BJ (cell line): Measurements from ENCODE around the gene MYOM1. TPM values are rescaled to one million over a fixed set of nuclear protein-coding genes. Genes with fewer than 3 reads are reported as not detected.

Experiments
- CTCF ChIA-PET: fragments of 350-600 bp; formaldehyde crosslinking; extraction: SDS; loops from one replicate; lab custom pipeline; 2021; ENCODE audit warnings: antibody characterized with exemption, inconsistent platforms; lab: Yijun Ruan, JAX
- POLR2A ChIA-PET: fragments of 300-600 bp; sonication (Branson Sonifier 250); formaldehyde crosslinking; extraction: SDS; loops from one replicate; lab custom pipeline; 2021; ENCODE audit warnings: antibody characterized with exemption; lab: Charles Lee
- DNase-seq: peaks from one replicate; pipeline ENCODE4 v3.0.0-alpha.2; 2011; ENCODE audit warnings: low read depth
- H3K27me3 ChIP-seq: 2 replicates; pipeline ENCODE4 v1.6.0; 2011; ENCODE audit warnings: low read length; ENCODE audit not compliant: control insufficient read depth, insufficient read depth
- H3K36me3 ChIP-seq: 2 replicates; pipeline ENCODE4 v1.5.1; 2011; ENCODE audit warnings: low read length; ENCODE audit not compliant: control insufficient read depth, insufficient read depth
- H3K4me3 ChIP-seq: 2 replicates; pipeline ENCODE4 v1.5.1; 2011; ENCODE audit warnings: low read depth, mild to moderate bottlenecking, control low read depth, low read length
- polyA plus RNA-seq: library from polyadenylated mRNA; depleted of rRNA; stranded (reverse); fragments of >200 nt; gene quantifications from 2 replicates; pipeline ENCODE4 v1.2.3, GENCODE V29; 2011
- TF ChIP-seq, protein P1 (sequence below): IDR thresholded peaks from 2 replicates; pipeline ENCODE4 v1.5.1; 2011; ENCODE audit warnings: low read depth, mild to moderate bottlenecking, control low read depth, inconsistent platforms, low read length, moderate library complexity; ENCODE audit not compliant: insufficient read depth

Gene MYOM1
- polyA plus RNA-seq, 1 experiment = 0.48 TPM

DNA sequence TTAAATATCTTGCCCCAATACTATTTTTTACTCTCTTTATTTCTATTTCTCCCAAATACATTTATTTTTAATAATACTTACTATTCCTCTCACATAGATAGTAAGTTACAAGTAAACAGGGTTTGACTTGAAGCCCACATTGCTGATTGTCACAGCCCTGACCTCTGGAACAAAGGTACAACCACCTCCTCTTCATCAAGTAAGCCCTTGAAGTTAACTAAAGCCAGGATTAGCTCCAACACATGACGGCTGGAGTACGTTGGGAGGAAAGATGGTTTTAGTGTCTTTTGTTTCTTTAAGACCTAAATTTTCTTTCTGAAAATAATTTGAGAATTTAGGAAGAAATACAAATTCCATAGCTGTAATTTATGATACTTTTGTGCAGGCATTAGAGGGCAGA lies 949 bp downstream of the MYOM1 start:
- CTCF ChIA-PET = no interaction called here
- Histone ChIP-seq H3K36me3 (no peaks in the 10 kb centered on the region), H3K27me3 (no peaks in the 10 kb centered on the region), H3K4me3 (no peak overlapping the region)
- POLR2A ChIA-PET = no interaction called here
- TF ChIP-seq, protein P1, sequence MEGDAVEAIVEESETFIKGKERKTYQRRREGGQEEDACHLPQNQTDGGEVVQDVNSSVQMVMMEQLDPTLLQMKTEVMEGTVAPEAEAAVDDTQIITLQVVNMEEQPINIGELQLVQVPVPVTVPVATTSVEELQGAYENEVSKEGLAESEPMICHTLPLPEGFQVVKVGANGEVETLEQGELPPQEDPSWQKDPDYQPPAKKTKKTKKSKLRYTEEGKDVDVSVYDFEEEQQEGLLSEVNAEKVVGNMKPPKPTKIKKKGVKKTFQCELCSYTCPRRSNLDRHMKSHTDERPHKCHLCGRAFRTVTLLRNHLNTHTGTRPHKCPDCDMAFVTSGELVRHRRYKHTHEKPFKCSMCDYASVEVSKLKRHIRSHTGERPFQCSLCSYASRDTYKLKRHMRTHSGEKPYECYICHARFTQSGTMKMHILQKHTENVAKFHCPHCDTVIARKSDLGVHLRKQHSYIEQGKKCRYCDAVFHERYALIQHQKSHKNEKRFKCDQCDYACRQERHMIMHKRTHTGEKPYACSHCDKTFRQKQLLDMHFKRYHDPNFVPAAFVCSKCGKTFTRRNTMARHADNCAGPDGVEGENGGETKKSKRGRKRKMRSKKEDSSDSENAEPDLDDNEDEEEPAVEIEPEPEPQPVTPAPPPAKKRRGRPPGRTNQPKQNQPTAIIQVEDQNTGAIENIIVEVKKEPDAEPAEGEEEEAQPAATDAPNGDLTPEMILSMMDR = no peak
- DNase-seq = no peak

DNA sequence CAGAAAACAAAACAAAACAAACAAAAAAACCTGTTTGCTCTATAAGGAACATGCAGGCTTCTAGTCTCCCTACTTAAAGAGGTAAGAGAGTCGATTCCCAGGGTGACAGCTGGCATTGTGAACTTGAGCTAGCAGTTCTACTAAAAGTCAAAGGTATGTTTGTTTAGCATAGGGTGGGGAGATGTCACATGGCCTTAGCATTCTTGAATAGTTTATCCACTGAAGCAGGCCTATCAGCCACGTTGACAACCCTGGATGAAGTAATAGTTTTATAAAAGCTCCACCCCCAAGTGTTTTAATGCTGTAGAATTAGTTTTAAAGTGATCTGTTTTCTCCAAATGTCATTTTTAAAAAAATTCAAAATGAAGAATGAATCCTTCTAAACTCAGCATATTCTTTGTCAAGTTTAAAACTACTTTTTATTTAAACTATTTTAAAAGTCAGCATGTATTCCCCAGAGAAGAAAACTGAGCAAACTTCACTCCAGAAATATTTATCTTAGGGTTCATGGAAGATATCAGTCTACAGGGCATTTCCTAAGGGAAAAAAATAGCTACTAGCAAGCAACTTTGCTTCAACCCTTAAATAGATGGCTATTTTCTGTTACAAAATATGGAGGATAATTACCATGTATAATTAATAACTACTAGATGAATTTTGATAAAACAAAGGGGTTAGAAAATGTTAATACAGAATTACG lies 1.7 kb downstream of the MYOM1 start:
- CTCF ChIA-PET = interaction anchor here (0.9 to 1.5 kb wide), 4 partner anchors 11 to 67 kb away, joined by 3 to 4 read pairs (median 3); no protein-coding TSS in a partner anchor
- TF ChIP-seq, protein P1 = no peak
- POLR2A ChIA-PET = no interaction called here

DNA sequence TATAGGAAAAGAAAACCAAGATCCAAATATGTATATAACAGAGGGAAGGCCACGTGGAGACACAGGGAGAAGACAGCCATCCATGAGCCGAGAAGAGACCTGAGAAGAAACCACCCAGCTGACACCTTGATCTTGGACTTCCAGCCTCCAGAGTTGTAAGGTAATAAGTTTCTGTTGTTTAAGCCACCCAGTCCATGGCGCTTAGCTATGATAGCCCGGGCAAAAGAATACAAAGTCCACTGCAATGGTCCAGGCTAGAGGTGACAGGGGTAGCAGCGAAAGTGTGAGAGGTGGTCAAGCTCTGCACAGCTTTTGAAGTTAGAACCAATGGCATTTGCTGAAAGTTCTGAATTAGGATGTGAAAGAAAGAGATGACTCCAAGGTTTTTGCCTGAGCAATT lies 2.8 kb downstream of the MYOM1 start:
- ChIA-PET CTCF (interaction anchor here (1.3 to 1.5 kb wide), 2 partner anchors 9 to 65 kb away, joined by 3 read pairs; no protein-coding TSS in a partner anchor), POLR2A (no interaction called here)
- TF ChIP-seq, protein P1 = no peak
- no peaks in the 10 kb centered on the region for H3K27me3 ChIP-seq
- DNase-seq = no peak
- no peaks in the 10 kb centered on the region for H3K36me3 ChIP-seq
- H3K4me3 ChIP-seq = no peak overlapping the region

More for the DNA sequence above, 1.7 kb downstream of the MYOM1 start:
- DNase-seq = no peak
- H3K4me3 ChIP-seq = no peak overlapping the region
- H3K36me3 ChIP-seq = no peaks in the 10 kb centered on the region
- no peaks in the 10 kb centered on the region for H3K27me3 ChIP-seq

DNA sequence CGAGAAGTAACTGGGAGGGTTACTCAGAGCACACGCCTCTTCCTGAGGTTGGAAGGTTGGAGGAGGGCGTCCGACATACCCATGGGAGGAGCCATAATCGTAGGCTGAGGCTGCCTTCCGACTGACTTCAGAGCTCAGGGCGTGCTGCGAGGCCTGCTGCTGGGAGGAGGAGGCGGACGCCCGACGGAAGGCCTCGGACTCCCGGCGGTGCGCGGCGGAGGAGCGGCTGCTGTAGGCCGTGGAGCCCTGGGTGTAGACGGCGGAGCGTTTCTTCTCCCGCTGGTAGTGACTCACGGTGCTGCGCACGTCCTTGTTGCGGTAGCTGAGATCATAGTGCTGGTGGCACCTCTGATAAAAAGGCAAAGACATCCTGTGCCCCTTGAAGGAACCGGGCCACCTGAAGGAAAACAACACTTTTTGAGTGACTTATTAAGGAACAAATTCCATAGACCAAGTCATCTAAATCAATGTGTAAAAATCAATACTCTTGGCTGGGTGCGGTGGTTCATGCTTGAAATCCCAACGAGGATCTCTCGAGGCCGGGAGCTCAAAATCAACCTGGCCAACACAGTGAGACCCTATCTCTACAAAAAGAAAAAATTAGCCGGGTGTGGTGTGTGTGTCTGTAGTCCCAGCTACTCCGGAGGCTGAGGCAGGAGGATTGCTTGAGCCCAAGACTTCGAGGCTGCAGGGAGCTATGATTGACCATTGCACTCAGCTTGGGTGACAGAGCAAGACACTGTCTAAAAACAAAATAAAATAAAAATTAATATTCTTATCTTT lies 4.7 kb downstream of the MYOM1 start:
- DNase-seq = no peak
- Histone ChIP-seq H3K36me3 (no peaks in the 10 kb centered on the region), H3K27me3 (no peaks in the 10 kb centered on the region), H3K4me3 (no peak overlapping the region)
- POLR2A ChIA-PET = no interaction called here
- TF ChIP-seq, protein P1 = no peak
- CTCF ChIA-PET = no interaction called here
